Activated T-cell treated with anti-CD3 and anti-CD28 coated beads for 4 hours (primary cell): ENCODE measurements around the gene OLIG2.

ENCODE experiments used
- DNase-seq: peaks from one replicate; pipeline ENCODE4 v3.0.0-alpha.2; 2020

The OLIG2 gene

GRCh38 chr21:33025489-33026442 is at the start of gene OLIG2:
TSS of gene OLIG2 (plus strand) at chr21:33025935. CDS start at chr21:33026863, 928 bp downstream.
- no peak for DNase-seq

- no peak for DNase-seq
Measured at GRCh38 chr21:32976791-32977190, 48.9 kb upstream of the OLIG2 start.

- no peak for DNase-seq
Measured at GRCh38 chr21:32977216-32977615, 48.5 kb upstream of the OLIG2 start.

GRCh38 chr21:32978331-32979270 is 47.1 kb upstream of the OLIG2 start:
- no peak for DNase-seq

GRCh38 chr21:32979598-32980268 is 46.0 kb upstream of the OLIG2 start:
- no peak for DNase-seq

- no peak for DNase-seq
Measured at GRCh38 chr21:32981096-32981495, 44.6 kb upstream of the OLIG2 start.

GRCh38 chr21:32990666-32991065 is 35.1 kb upstream of the OLIG2 start:
- DNase-seq: no peak

- no peak for DNase-seq
Measured at GRCh38 chr21:32991361-32991760, 34.4 kb upstream of the OLIG2 start.

- DNase-seq: no peak
Measured at GRCh38 chr21:32993894-32994293, 31.8 kb upstream of the OLIG2 start.

GRCh38 chr21:32994305-32994704 is 31.4 kb upstream of the OLIG2 start:
- DNase-seq: no peak

- no peak for DNase-seq
Measured at GRCh38 chr21:33007747-33008146, 18.0 kb upstream of the OLIG2 start.

- no peak for DNase-seq
Measured at GRCh38 chr21:33008333-33009051, 17.2 kb upstream of the OLIG2 start.

- DNase-seq: no peak
Measured at GRCh38 chr21:33010931-33011330, 14.8 kb upstream of the OLIG2 start.

- DNase-seq: no peak
Measured at GRCh38 chr21:33011462-33011861, 14.3 kb upstream of the OLIG2 start.

- no peak for DNase-seq
Measured at GRCh38 chr21:33013626-33014025, 12.1 kb upstream of the OLIG2 start.

- no peak for DNase-seq
Measured at GRCh38 chr21:33014331-33014730, 11.4 kb upstream of the OLIG2 start.

- no peak for DNase-seq
Measured at GRCh38 chr21:33015096-33015495, 10.6 kb upstream of the OLIG2 start.

- no peak for DNase-seq
Measured at GRCh38 chr21:33015756-33016155, 10.0 kb upstream of the OLIG2 start.

- DNase-seq: no peak
Measured at GRCh38 chr21:33018707-33019465, 6.8 kb upstream of the OLIG2 start.

- DNase-seq: no peak
Measured at GRCh38 chr21:33019516-33019884, 6.2 kb upstream of the OLIG2 start.

- DNase-seq: no peak
Measured at GRCh38 chr21:33019885-33020557, 5.7 kb upstream of the OLIG2 start.
